Upper lobe of right lung (tissue), 1 donor: Measurements from ENCODE around the gene LRRFIP1. TPM values are rescaled to one million over a fixed set of nuclear protein-coding genes. Genes with fewer than 3 reads are reported as not detected.
A peak's percentile ranks its signal among the peaks of the same experiment; 100 is the strongest.

Experiments
- ATAC-seq: fragments of 200-7000 bp; cut with Tn5 transposase; one replicate; pipeline ENCODE4 v1.9.1; 2020; ENCODE audit warnings: mild to moderate bottlenecking, moderate library complexity
- DNase-seq: peaks from one replicate; pipeline ENCODE4 v3.0.0-alpha.2; 2020
- H3K27ac ChIP-seq: fragments of 200-600 bp; one replicate; pipeline ENCODE4 v1.8.0; 2022
- H3K27me3 ChIP-seq: fragments of 200-600 bp; one replicate; pipeline ENCODE4 v1.8.0; 2022; ENCODE audit warnings: mild to moderate bottlenecking
- H3K36me3 ChIP-seq: fragments of 200-600 bp; one replicate; pipeline ENCODE4 v1.8.0; 2022
- H3K4me1 ChIP-seq: fragments of 200-600 bp; one replicate; pipeline ENCODE4 v1.8.0; 2022
- H3K4me3 ChIP-seq: fragments of 200-600 bp; one replicate; pipeline ENCODE4 v1.8.0; 2022; ENCODE audit warnings: mild to moderate bottlenecking
- H3K9me3 ChIP-seq: fragments of 200-600 bp; one replicate; pipeline ENCODE4 v1.8.0; 2022
- CTCF ChIP-seq: fragments of 200-600 bp; IDR thresholded peaks from one replicate; pipeline ENCODE4 v1.8.0; 2022; ENCODE audit warnings: antibody characterized with exemption
- intact Hi-C: fragments of 100-400 bp; cut with DNase I; formaldehyde crosslinking; loops from one replicate; pipeline ENCODE4 v1.11.0; 2022
- total RNA-seq: library from RNA; stranded (reverse); fragmentation: NEBNext Ultra II Directional; extraction: Animal tissue kit (Norgen Biotek cat#: 25700); gene quantifications from one replicate; pipeline ENCODE4 v1.2.1, GENCODE V29; 2021
- donor health status: DM: no; HTN: yes; CAD: no; lungs with severe emphysema.

LRRFIP1 gene
- total RNA-seq, 1 donor from 2014 or later, result 178 TPM

DNA sequence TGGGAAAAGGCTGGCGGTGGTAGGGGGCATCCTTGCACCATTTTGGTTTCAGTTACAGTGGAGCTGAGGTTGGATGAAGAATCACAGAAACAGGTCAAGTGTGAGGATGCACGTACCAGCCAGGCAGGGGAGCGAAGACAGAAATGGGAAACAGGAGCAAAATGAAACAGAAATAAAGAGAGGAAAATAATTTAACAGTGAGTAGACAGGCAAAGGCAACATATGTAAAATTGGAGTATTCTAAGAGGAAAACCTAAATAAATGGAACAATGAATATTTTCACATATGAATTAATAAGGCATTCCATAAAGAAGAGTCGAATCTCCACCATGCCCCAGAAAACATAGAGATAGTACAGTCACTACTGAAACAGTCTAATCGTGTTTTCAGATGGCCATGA is 29.7 kb downstream of the LRRFIP1 start:
- no peaks in the 10 kb centered on the region for H3K27me3 ChIP-seq
- DNase-seq (no peak), ATAC-seq (no peak)
- H3K27ac ChIP-seq, result no peak overlapping the region
- peaks cover 2% of the 10 kb centered on the region for H3K4me1 ChIP-seq
- no peak overlapping the region for H3K4me3 ChIP-seq
- no peak for TF ChIP-seq CTCF
- intact Hi-C loops, result no loop called here
- no peaks in the 10 kb centered on the region for H3K36me3 ChIP-seq
- H3K9me3 ChIP-seq, result no peaks in the 10 kb centered on the region

- ATAC-seq, result no peak
- Histone ChIP-seq H3K27me3 (no peaks in the 10 kb centered on the region), H3K4me3 (no peak overlapping the region), H3K9me3 (no peaks in the 10 kb centered on the region), H3K27ac (no peak overlapping the region), H3K4me1 (peaks cover 17% of the 10 kb centered on the region), H3K36me3 (no peaks in the 10 kb centered on the region)
- no peak for TF ChIP-seq CTCF
- DNase-seq, result peak; percentile 25
- intact Hi-C loops, result no loop called here
Observed at GRCh38 chr2:237660381-237660900, 33.1 kb downstream of the LRRFIP1 start.

DNA sequence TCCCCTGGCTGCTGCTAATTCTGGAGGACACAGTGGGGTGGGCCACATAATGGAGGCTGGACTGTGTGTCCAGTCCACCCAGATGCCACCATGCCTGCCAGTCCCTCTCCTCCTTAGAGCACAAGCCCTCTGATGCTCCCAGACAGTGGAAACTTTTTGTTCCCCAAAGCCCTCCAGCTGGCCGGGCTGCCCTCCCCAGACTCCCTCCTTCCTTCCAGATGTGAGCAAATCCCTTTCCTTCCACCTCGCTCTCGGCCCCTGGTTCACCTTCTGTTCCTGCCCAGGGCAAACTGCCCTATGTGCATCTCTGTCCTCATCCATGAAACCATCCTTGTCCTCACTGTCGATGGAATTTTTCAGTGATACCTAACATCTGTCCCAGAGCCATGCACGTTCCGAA is 33.9 kb downstream of the LRRFIP1 start:
- H3K9me3 ChIP-seq, result no peaks in the 10 kb centered on the region
- no peaks in the 10 kb centered on the region for H3K27me3 ChIP-seq
- no peak overlapping the region for H3K4me3 ChIP-seq
- intact Hi-C loops, result no loop called here
- no peak for ATAC-seq
- TF ChIP-seq CTCF, result no peak
- no peak overlapping the region for H3K27ac ChIP-seq
- H3K4me1 ChIP-seq, result peaks cover 17% of the 10 kb centered on the region
- no peaks in the 10 kb centered on the region for H3K36me3 ChIP-seq
- no peak for DNase-seq

DNA sequence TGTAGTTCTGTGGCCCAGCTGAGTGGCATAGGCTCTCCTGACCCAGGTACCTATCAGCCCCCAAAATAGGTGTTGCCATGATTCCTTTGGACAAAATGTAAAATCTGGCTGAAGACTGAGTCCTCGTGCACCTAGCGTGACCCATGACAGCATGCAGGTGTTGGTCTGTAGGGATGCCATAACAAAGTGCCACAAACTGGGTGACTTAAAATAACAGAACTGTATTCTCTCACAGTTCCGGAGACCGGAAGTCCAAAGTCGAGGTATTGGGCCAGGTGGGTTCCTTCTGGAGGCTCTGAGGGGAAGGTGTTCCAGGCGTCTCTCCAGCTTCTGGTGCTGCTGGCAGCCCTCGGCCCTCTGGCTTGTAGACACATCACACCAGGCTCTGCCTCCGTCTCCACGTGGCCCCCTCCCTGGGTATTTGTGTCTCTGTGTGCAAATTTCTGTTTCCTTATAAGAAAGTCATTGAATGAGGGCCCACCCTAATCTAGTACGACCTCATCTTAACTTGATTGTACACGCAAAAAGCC is 34.5 kb downstream of the LRRFIP1 start:
- H3K27me3 ChIP-seq, result no peaks in the 10 kb centered on the region
- H3K4me1 ChIP-seq, result peaks cover 17% of the 10 kb centered on the region
- intact Hi-C loops, result no loop called here
- H3K27ac ChIP-seq, result no peak overlapping the region
- DNase-seq (peak; percentile 40), ATAC-seq (no peak)
- TF ChIP-seq CTCF, result no peak
- H3K9me3 ChIP-seq, result no peaks in the 10 kb centered on the region
- H3K4me3 ChIP-seq, result no peak overlapping the region
- no peaks in the 10 kb centered on the region for H3K36me3 ChIP-seq

DNA sequence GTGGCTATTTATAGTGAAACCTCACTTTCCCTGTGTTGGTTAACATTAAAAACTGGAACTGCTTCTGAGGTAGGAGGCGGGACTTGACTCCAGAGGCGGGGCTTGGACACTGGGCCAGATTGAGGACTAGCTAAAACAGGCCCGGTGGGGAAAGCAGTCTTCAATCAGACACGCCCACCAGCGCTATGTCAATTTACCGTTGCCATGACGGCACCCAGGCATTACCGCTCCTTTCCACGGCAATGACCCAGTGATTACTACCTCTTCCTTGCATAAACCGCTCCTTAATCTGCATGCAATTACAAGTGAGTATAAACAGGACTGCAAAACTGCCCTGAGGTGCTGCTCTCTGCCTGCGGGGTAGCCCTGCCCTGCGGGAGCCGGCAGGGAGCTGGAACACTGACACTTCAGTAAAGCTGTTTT is 35.3 kb downstream of the LRRFIP1 start:
- no peak for TF ChIP-seq CTCF
- Histone ChIP-seq H3K4me3 (no peak overlapping the region), H3K27ac (peak overlapping the region; percentile 77), H3K9me3 (no peaks in the 10 kb centered on the region), H3K36me3 (no peaks in the 10 kb centered on the region), H3K27me3 (no peaks in the 10 kb centered on the region), H3K4me1 (peaks cover 17% of the 10 kb centered on the region)
- ATAC-seq (peak; percentile 96), DNase-seq (peak; percentile 96)
- intact Hi-C loops, result no loop called here
